Kidney (tissue), 14 donors: ENCODE results near the gene LAMTOR5. TPM values are rescaled to one million over a fixed set of nuclear protein-coding genes. Genes with fewer than 3 reads are reported as not detected.
A peak's percentile ranks its signal among the peaks of the same experiment; 100 is the strongest.

Source experiments
- DNase-seq, 5 donors: peaks; one replicate each; pipeline ENCODE4 v3.0.0-alpha.2; 2013 to 2020
- FAIRE-seq: peaks from 2 replicates; lab custom pipeline; 2012; peaks lifted over from hg19 to GRCh38; lab: Jason Lieb, UNC
- H3K27ac ChIP-seq, 2 donors: one replicate each; pipeline ENCODE4 v1.7.0; 2013; ENCODE audit warnings: low read depth in 2 of 2, low read length in 2 of 2, inconsistent platforms in 1 of 2
- H3K27me3 ChIP-seq: one replicate; pipeline ENCODE4 v1.7.1; 2013; ENCODE audit warnings: low read length, inconsistent platforms; ENCODE audit not compliant: control insufficient read depth, insufficient read depth
- H3K36me3 ChIP-seq, 3 donors: one replicate each; pipeline versions ENCODE4 v1.7.0 to v1.7.1; 2013; ENCODE audit warnings: low read length in 3 of 3, control low read depth in 1 of 3, inconsistent platforms in 1 of 3; ENCODE audit not compliant: insufficient read depth in 3 of 3, control insufficient read depth in 2 of 3
- H3K4me1 ChIP-seq, 3 donors: one replicate each; pipeline versions ENCODE4 v1.7.0 to v1.7.1; 2013; ENCODE audit warnings: low read length in 3 of 3, inconsistent platforms in 1 of 3, low read depth in 1 of 3; ENCODE audit not compliant: control insufficient read depth in 2 of 3, insufficient read depth in 2 of 3
- H3K4me3 ChIP-seq, 3 donors: one replicate each; pipeline versions ENCODE4 v1.7.0 to v1.8.1; 2013; ENCODE audit warnings: low read length in 3 of 3, control low read depth in 1 of 3, inconsistent platforms in 1 of 3
- H3K9ac ChIP-seq, 3 donors: one replicate each; pipeline versions ENCODE4 v1.7.0 to v1.7.1; 2013; ENCODE audit warnings: low read length in 3 of 3, control low read depth in 1 of 3, inconsistent platforms in 1 of 3
- H3K9me3 ChIP-seq, 3 donors: one replicate each; pipeline versions ENCODE4 v1.7.0 to v1.7.1; 2013; ENCODE audit warnings: low read length in 3 of 3, control low read depth in 1 of 3, inconsistent platforms in 1 of 3; ENCODE audit not compliant: control insufficient read depth in 2 of 3, insufficient read depth in 1 of 3
- CTCF ChIP-seq: IDR thresholded peaks from 3 replicates; pipeline ENCODE4 v1.5.1; 2012; ENCODE audit warnings: mild to moderate bottlenecking, moderate library complexity, borderline replicate concordance; ENCODE audit not compliant: insufficient read depth; ENCODE audit errors: extremely low read depth
- intact Hi-C: fragments of 100-400 bp; cut with DNase I; formaldehyde crosslinking; loops from one replicate; pipeline ENCODE4 v1.11.1; 2022
- polyA plus RNA-seq: library from polyadenylated mRNA; stranded (reverse); fragments of 350-450 nt; fragmentation: Illumina TruSeq; extraction: RNeasy Lipid Tissue Mini Kit (QIAGEN cat#74804); gene quantifications from one replicate; pipeline ENCODE4 v1.2.3, GENCODE V29; 2014; ENCODE audit warnings: low read depth, low replicate concordance; ENCODE audit not compliant: insufficient read depth
- total RNA-seq: library from RNA; stranded (reverse); fragmentation: NEBNext Ultra II Directional; extraction: Animal tissue kit (Norgen Biotek cat#: 25700); gene quantifications from one replicate; pipeline ENCODE4 v1.2.1, GENCODE V29; 2021
- donor health status: control.
- donor health status: control.
- donor health status: control.
- donor health status: control.
- donor health status: control.
- donor health status: DM: yes; HTN: yes; CAD: no.
- donor health status: Normal renal cell carcinoma (clear cell type).

The LAMTOR5 gene
- total and polyA plus RNA-seq, 2 donors from 2014 or later = 183 to 600 TPM

GRCh38 chr1:110383251-110383990, 24.1 kb downstream of the LAMTOR5 start:
- H3K27me3 ChIP-seq = no peaks in the 10 kb centered on the region
- H3K4me3 ChIP-seq = no peak overlapping the region
- no peaks in the 10 kb centered on the region for H3K9me3 ChIP-seq
- no peak overlapping the region for H3K9ac ChIP-seq
- TF ChIP-seq CTCF = no peak
- peaks cover 0 to 31% (median 10%) of the 10 kb centered on the region in 3 donors for H3K36me3 ChIP-seq
- intact Hi-C loops = no loop called here
- FAIRE-seq (no peak), DNase-seq (no peak)
- peak overlapping the region in 1 of 2 donors; percentile 2 for H3K27ac ChIP-seq
- peaks cover 0 to 13% (median 0%) of the 10 kb centered on the region in 3 donors for H3K4me1 ChIP-seq

GRCh38 chr1:110380672-110381283, 26.7 kb downstream of the LAMTOR5 start:
- intact Hi-C loops = no loop called here
- no peaks in the 10 kb centered on the region for H3K27me3 ChIP-seq
- no peak overlapping the region for H3K4me3 ChIP-seq
- DNase-seq (no peak), FAIRE-seq (no peak)
- no peak overlapping the region for H3K9ac ChIP-seq
- no peak for TF ChIP-seq CTCF
- H3K9me3 ChIP-seq = no peaks in the 10 kb centered on the region
- peaks cover 0 to 13% (median 0%) of the 10 kb centered on the region in 3 donors for H3K4me1 ChIP-seq
- H3K36me3 ChIP-seq = peaks cover 0 to 47% (median 22%) of the 10 kb centered on the region in 3 donors
- H3K27ac ChIP-seq = no peak overlapping the region

GRCh38 chr1:110375490-110375889, 32.0 kb downstream of the LAMTOR5 start:
- Histone ChIP-seq H3K27me3 (no peaks in the 10 kb centered on the region), H3K4me3 (no peak overlapping the region), H3K27ac (no peak overlapping the region), H3K36me3 (peaks cover 2 to 60% (median 26%) of the 10 kb centered on the region in 3 donors), H3K4me1 (no peaks in the 10 kb centered on the region), H3K9ac (no peak overlapping the region), H3K9me3 (no peaks in the 10 kb centered on the region)
- FAIRE-seq = no peak
- no peak for DNase-seq
- TF ChIP-seq CTCF = no peak
- intact Hi-C loops = no loop called here
